Lower leg skin (tissue), 4 donors: ENCODE measurements around the gene FAM174C. TPM values are rescaled to one million over a fixed set of nuclear protein-coding genes. Genes with fewer than 3 reads are reported as not detected.

Experiments used
- DNase-seq, 2 donors: peaks; one replicate each; pipeline ENCODE4 v3.0.0-alpha.2; 2019; ENCODE audit warnings: low spot score in 2 of 2
- H3K4me3 ChIP-seq: fragments of 200-600 bp; sonication (generic); 2 replicates; pipeline ENCODE4 v1.5.1; 2017; ENCODE audit warnings: mild to moderate bottlenecking, low read depth; ENCODE audit not compliant: poor library complexity, severe bottlenecking
- CTCF ChIP-seq, 3 donors: fragments of 450-650 bp; IDR thresholded peaks; one replicate each; pipeline ENCODE4 v1.5.1; 2016; ENCODE audit warnings: antibody characterized with exemption in 3 of 3, mild to moderate bottlenecking in 3 of 3, moderate library complexity in 2 of 3
- POLR2A ChIP-seq, 2 donors: fragments of 450-650 bp; IDR thresholded peaks; one replicate each; pipeline ENCODE4 v1.6.1; 2016 to 2017; ENCODE audit warnings: antibody characterized with exemption in 2 of 2, mild to moderate bottlenecking in 1 of 2, moderate library complexity in 1 of 2
- WGBS, 2 donors: methylation state at CpG; one replicate each; pipeline ENCODE4 v1.1.5; 2018; 5-methylcytosine and 5-hydroxymethylcytosine counted together
- intact Hi-C: fragments of 100-400 bp; cut with DNase I; formaldehyde crosslinking; loops from one replicate; pipeline ENCODE4 v1.15.0; 2023; ENCODE audit warnings: low total_unique reads
- total RNA-seq, 4 donors: library from RNA; depleted of rRNA; stranded (reverse); fragments of >200 nt; gene quantifications; one replicate each; pipeline ENCODE4 v1.1.0, GENCODE V29; 2016

The FAM174C gene
- total RNA-seq, 4 donors from 2014 or later, result 66.3 to 74.1 (median 68.8) TPM

DNA sequence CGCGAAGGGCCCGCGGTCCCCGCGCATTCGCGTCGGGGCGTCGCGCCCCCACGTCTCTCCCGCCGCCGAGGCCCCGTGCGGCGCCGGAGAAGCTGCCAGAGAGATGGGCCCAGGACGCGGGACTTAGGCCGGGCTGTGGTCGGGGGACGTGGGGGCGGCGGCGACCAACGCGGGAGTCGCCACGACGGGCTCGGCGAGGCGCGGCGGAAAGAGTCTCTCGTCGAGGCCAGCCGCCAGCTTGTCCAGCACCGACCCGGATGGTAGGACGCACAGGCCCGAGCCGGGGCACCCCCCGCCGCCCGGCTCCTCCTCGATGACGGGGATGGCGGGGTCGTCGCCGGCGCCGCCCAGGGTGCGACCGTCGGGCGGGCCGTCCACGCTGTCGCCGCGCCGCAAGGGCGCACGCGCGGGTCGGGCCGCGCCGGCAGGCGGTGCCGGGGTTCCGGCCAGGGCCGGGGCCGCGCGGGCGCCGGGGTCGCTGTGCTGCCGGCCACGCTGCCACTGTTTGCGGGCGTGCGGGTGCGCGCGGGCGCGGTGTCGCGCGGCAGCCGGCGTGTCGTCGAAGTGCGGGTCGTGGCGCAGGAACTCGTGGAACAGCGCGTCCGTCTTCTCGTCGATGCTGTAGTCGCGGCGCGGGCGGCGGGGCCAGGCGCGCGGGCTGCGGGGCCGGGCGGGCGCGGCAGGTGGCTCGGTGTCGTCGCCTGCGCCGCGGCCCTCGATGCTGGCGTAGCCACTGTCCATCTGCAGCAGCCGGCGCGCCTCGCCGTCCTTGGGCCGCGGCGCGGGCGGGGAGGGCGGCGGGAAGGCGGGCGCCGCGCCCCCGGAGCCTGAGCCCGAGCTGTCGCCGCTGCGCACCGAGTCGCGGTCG, 46.0 kb upstream of the FAM174C start:
- H3K4me3 ChIP-seq, result no peak overlapping the region
- 94 to 97% methylated on average over 136 to 148 of the region's 158 CpGs for WGBS, 2 donors
- no peak for DNase-seq
- TF ChIP-seq CTCF (IDR thresholded peaks at IDR 0.05) (no peak), POLR2A (IDR thresholded peaks at IDR 0.05) (no peak)
- intact Hi-C loops, result no loop called here

- intact Hi-C loops, result no loop called here
- WGBS, 2 donors, result 86 to 94% methylated on average over 53 to 61 of the region's 61 CpGs
- DNase-seq, result no peak
- H3K4me3 ChIP-seq, result no peak overlapping the region
- TF ChIP-seq POLR2A (IDR thresholded peaks at IDR 0.05) (no peak), CTCF (IDR thresholded peaks at IDR 0.05) (no peak)
Observed at GRCh38 chr19:1229924-1230782, 45.2 kb upstream of the FAM174C start.

DNA sequence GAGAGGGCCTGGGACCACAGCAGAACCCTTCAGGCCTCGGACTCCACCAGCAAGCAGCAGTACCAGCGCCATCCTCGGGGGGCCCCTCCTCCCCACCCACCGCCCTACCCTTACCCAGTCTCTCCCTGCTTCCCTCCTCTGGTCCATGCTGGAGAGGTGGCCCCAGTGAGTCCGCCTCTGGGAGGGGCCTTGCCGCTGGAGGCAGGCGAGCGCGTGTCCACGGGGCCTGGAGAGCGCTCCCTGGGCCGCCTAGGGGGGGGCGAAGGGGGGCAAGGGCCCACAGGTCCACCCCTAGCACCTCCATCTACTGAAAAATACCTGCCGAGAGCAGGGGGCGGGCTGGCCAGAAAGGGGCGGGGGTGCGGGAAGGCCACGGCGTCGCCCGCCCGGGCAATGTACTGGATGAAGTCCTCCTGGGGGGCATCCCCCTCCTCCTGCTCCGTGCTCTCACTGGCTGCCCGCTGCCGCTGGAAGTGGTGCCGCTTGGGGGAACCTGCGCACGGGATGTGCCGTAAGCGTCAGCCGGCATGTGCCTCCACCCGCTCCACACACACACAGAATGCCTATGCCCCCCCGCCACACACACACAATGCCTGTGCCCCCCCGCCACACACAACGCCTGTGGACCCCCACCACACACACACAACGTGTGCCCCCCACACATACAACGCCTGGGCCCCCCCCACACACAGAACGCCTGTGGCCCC, 44.4 kb upstream of the FAM174C start:
- DNase-seq, result no peak
- no peak for TF ChIP-seq CTCF (IDR thresholded peaks at IDR 0.05)
- TF ChIP-seq POLR2A (IDR thresholded peaks at IDR 0.05), result no peak
- 60 to 62% methylated on average over 28 of the region's 38 CpGs for WGBS, 2 donors
- H3K4me3 ChIP-seq, result no peak overlapping the region
- intact Hi-C loops, result no loop called here

GRCh38 chr19:1231729-1232637, 43.3 kb upstream of the FAM174C start:
- TF ChIP-seq POLR2A (IDR thresholded peaks at IDR 0.05) (no peak), CTCF (IDR thresholded peaks at IDR 0.05) (no peak)
- H3K4me3 ChIP-seq, result no peak overlapping the region
- intact Hi-C loops, result no loop called here
- no peak for DNase-seq
- WGBS, 2 donors, result 62 to 72% methylated on average over 13 to 15 of the region's 15 CpGs

GRCh38 chr19:1232652-1233072, 42.7 kb upstream of the FAM174C start:
- no peak for DNase-seq
- no peak for TF ChIP-seq POLR2A (IDR thresholded peaks at IDR 0.05)
- TF ChIP-seq CTCF (IDR thresholded peaks at IDR 0.05), result no peak
- H3K4me3 ChIP-seq, result no peak overlapping the region
- intact Hi-C loops, result no loop called here
- 24 to 29% methylated on average over 10 to 14 of the region's 15 CpGs for WGBS, 2 donors
